Measurements from ENCODE around the gene FRK.
A peak's percentile ranks its signal among the peaks of the same experiment; 100 is the strongest.

DNA sequence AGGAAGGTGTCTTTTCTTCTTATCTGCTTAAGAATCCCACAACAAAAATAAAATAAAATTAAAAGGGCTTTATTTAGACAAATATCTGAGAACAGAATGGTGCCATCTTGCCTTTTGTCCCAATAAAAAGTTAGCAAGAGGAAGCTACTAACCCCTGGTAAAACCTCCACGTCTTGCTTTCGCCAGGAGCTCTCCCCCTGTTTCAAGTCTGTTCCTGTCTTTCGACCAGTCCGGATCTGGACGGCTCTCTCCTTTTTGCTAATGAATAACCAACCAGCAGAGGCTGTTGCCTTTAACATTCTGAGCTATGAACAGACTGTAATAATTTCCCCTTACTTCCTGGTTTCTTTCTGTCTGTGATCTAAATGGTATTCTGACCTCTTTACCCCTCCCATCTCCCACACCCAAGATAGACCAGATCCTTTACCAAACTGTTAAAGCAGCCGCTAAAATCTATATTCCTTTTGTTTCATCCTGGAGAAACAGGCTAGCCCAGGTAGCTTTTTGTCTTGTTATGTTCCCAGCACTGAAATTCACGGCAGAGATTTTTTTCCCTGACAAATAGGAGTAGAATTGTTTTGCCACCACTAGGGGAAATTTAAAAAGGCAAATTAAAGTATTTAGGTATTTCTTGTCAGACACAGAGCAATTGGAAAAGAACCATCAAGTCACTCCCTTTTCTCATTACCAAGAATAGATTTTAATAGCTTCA lies at the start of gene FRK:
- TF ChIP-seq, protein P1, sequence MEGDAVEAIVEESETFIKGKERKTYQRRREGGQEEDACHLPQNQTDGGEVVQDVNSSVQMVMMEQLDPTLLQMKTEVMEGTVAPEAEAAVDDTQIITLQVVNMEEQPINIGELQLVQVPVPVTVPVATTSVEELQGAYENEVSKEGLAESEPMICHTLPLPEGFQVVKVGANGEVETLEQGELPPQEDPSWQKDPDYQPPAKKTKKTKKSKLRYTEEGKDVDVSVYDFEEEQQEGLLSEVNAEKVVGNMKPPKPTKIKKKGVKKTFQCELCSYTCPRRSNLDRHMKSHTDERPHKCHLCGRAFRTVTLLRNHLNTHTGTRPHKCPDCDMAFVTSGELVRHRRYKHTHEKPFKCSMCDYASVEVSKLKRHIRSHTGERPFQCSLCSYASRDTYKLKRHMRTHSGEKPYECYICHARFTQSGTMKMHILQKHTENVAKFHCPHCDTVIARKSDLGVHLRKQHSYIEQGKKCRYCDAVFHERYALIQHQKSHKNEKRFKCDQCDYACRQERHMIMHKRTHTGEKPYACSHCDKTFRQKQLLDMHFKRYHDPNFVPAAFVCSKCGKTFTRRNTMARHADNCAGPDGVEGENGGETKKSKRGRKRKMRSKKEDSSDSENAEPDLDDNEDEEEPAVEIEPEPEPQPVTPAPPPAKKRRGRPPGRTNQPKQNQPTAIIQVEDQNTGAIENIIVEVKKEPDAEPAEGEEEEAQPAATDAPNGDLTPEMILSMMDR (IDR thresholded peaks at IDR 0.05) = peak in 2 of 6 experiments; percentile 21 to 25
- no peak for TF ChIP-seq POLR2A (IDR thresholded peaks at IDR 0.05)
